Pancreas (tissue), 10 donors: Measurements from ENCODE around the gene ADGRE3. TPM values are rescaled to one million over a fixed set of nuclear protein-coding genes. Genes with fewer than 3 reads are reported as not detected.
A peak's percentile ranks its signal among the peaks of the same experiment; 100 is the strongest.

Source experiments
- ATAC-seq, 4 donors: fragments of 200-7000 bp; cut with Tn5 transposase; one replicate each; pipeline versions ENCODE4 v1.8.0 to v1.9.1; 2020; ENCODE audit warnings: mild to moderate bottlenecking in 4 of 4, moderate library complexity in 4 of 4
- DNase-seq, 6 donors: peaks; one replicate each; pipeline ENCODE4 v3.0.0-alpha.2; 2020
- FAIRE-seq: peaks from 2 replicates; lab custom pipeline; 2012; peaks lifted over from hg19 to GRCh38; lab: Jason Lieb, UNC
- H3K27ac ChIP-seq, 4 donors: fragments of 200-600 bp; sonication (generic); 1 replicate in 3 of 4; 2 replicates in 1 of 4; pipeline versions ENCODE4 v1.5.0 to v1.8.0; 2020
- H3K27me3 ChIP-seq, 4 donors: fragments of 200-600 bp; one replicate each; pipeline ENCODE4 v1.8.0; 2021
- H3K36me3 ChIP-seq, 3 donors: fragments of 200-600 bp; sonication (generic) in 1 of 3; one replicate each; pipeline versions ENCODE4 v1.5.0 to v1.8.0; 2020 to 2021
- H3K4me1 ChIP-seq, 3 donors: fragments of 200-600 bp; one replicate each; pipeline ENCODE4 v1.8.0; 2021
- H3K4me3 ChIP-seq, 4 donors: fragments of 200-600 bp; sonication (generic) in 2 of 4; one replicate each; pipeline versions ENCODE4 v1.5.0 to v1.8.0; 2020 to 2021
- H3K9me3 ChIP-seq, 4 donors: fragments of 200-600 bp; one replicate each; pipeline ENCODE4 v1.8.0; 2021
- WGBS, 2 donors: extraction: QIAGEN DNeasy Blood & Tissue Kit; methylation state at CpG; one replicate each; pipeline ENCODE4 v1.1.7; 2013; 5-methylcytosine and 5-hydroxymethylcytosine counted together
- intact Hi-C, 3 donors: fragments of 100-400 bp; cut with DNase I; formaldehyde crosslinking; loops; one replicate each; pipeline versions ENCODE4 v1.11.1 to v1.14.2; 2022
- polyA plus RNA-seq, 2 donors: library from polyadenylated mRNA; stranded (reverse); fragments of 200-250 nt; gene quantifications; one replicate each; pipeline ENCODE4 v1.2.3, GENCODE V29; 2013
- total RNA-seq, 6 donors: library from RNA; stranded (reverse); fragmentation: NEBNext Ultra II Directional in 4 of 6; extraction: Animal tissue kit (Norgen Biotek cat#: 25700) in 4 of 6; gene quantifications; one replicate each; pipeline versions ENCODE4 v1.2.1 to v1.2.4, GENCODE V29; 2021 to 2023
- TF ChIP-seq, protein P1 (sequence below), 4 donors: fragments of 200-600 bp; sonication (generic) in 3 of 4; IDR thresholded peaks; one replicate each; pipeline versions ENCODE4 v1.5.0 to v1.8.0; 2021; ENCODE audit warnings: antibody characterized with exemption in 4 of 4
- donor health status: healthy with polysubstance abuse.
- donor health status: DM: no; HTN: no; CAD: no; lungs with moderate emphysema.
- donor health status: DM: no; HTN: no; CAD: no.
- donor health status: control.
- donor health status: control.
- donor health status: Bipolar disorder and iron deficiency.
- donor health status: DM: yes; HTN: yes; CAD: no.
- donor health status: DM: no; HTN: no; CAD: no.
- donor health status: DM: no; HTN: no; CAD: no.
- donor health status: DM: yes; HTN: yes; CAD: no.

Gene ADGRE3
- total and polyA plus RNA-seq, 8 donors: 0.41 to 0.83 TPM; not detected in 6

GRCh38 chr19:14580623-14581237 is 93.9 kb downstream of the ADGRE3 start:
- intact Hi-C loops: no loop called here
- Histone ChIP-seq H3K4me3 (no peak overlapping the region), H3K27me3 (no peaks in the 10 kb centered on the region), H3K27ac (no peak overlapping the region), H3K9me3 (no peaks in the 10 kb centered on the region), H3K4me1 (no peaks in the 10 kb centered on the region), H3K36me3 (no peaks in the 10 kb centered on the region)
- no peak for ATAC-seq
- TF ChIP-seq, protein P1, sequence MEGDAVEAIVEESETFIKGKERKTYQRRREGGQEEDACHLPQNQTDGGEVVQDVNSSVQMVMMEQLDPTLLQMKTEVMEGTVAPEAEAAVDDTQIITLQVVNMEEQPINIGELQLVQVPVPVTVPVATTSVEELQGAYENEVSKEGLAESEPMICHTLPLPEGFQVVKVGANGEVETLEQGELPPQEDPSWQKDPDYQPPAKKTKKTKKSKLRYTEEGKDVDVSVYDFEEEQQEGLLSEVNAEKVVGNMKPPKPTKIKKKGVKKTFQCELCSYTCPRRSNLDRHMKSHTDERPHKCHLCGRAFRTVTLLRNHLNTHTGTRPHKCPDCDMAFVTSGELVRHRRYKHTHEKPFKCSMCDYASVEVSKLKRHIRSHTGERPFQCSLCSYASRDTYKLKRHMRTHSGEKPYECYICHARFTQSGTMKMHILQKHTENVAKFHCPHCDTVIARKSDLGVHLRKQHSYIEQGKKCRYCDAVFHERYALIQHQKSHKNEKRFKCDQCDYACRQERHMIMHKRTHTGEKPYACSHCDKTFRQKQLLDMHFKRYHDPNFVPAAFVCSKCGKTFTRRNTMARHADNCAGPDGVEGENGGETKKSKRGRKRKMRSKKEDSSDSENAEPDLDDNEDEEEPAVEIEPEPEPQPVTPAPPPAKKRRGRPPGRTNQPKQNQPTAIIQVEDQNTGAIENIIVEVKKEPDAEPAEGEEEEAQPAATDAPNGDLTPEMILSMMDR (IDR thresholded peaks at IDR 0.05): no peak
- FAIRE-seq: no peak
- WGBS, 2 donors: 39 to 55% methylated on average over 6 of the region's 6 CpGs
- no peak for DNase-seq

GRCh38 chr19:14577885-14578427 is 96.7 kb downstream of the ADGRE3 start:
- ATAC-seq (no peak), DNase-seq (peak in 1 of 6 donors; percentile 16), FAIRE-seq (no peak)
- H3K36me3 ChIP-seq: no peaks in the 10 kb centered on the region
- no peaks in the 10 kb centered on the region for H3K9me3 ChIP-seq
- H3K4me1 ChIP-seq: no peaks in the 10 kb centered on the region
- no peak overlapping the region for H3K27ac ChIP-seq
- TF ChIP-seq, protein P1 (IDR thresholded peaks at IDR 0.05): no peak
- WGBS, 2 donors: 51 to 52% methylated on average over 6 of the region's 6 CpGs
- no peak overlapping the region for H3K4me3 ChIP-seq
- intact Hi-C loops: loop anchor here in 1 of 3 donors (10.0 kb wide), 1 partner anchor 317 kb away; no protein-coding TSS in a partner anchor
- no peaks in the 10 kb centered on the region for H3K27me3 ChIP-seq

- 65 to 80% methylated on average over 5 of the region's 5 CpGs for WGBS, 2 donors
- ATAC-seq (no peak), DNase-seq (peak in 1 of 6 donors; percentile 1), FAIRE-seq (no peak)
- H3K4me3 ChIP-seq: no peak overlapping the region
- peaks cover under 1 to 2% (median 1%) of the 10 kb centered on the region in 3 donors for H3K4me1 ChIP-seq
- no peak overlapping the region for H3K27ac ChIP-seq
- TF ChIP-seq, protein P1 (IDR thresholded peaks at IDR 0.05): no peak
- no peaks in the 10 kb centered on the region for H3K36me3 ChIP-seq
- H3K9me3 ChIP-seq: no peaks in the 10 kb centered on the region
- intact Hi-C loops: loop anchor here in 1 of 3 donors (10.0 kb wide), 1 partner anchor 318 kb away; no protein-coding TSS in a partner anchor
- no peaks in the 10 kb centered on the region for H3K27me3 ChIP-seq
These were observed 97.4 kb downstream of the ADGRE3 start for GRCh38 chr19:14577264-14577663.

- peaks cover 3 to 4% (median 4%) of the 10 kb centered on the region in 3 donors for H3K4me1 ChIP-seq
- no peak for ATAC-seq
- 70 to 76% methylated on average over 8 of the region's 8 CpGs for WGBS, 2 donors
- H3K36me3 ChIP-seq: no peaks in the 10 kb centered on the region
- TF ChIP-seq, protein P1 (IDR thresholded peaks at IDR 0.05): no peak
- FAIRE-seq: no peak
- DNase-seq: no peak
- no peak overlapping the region for H3K4me3 ChIP-seq
- H3K9me3 ChIP-seq: no peaks in the 10 kb centered on the region
- intact Hi-C loops: loop anchor here in 1 of 3 donors (10.0 kb wide), 1 partner anchor 318 kb away; no protein-coding TSS in a partner anchor
- H3K27ac ChIP-seq: no peak overlapping the region
- no peaks in the 10 kb centered on the region for H3K27me3 ChIP-seq
These were observed 98.3 kb downstream of the ADGRE3 start for GRCh38 chr19:14576363-14576762.
